NCI-H226 (cell line): ENCODE measurements around the gene BTBD19.
"Not testable (repeated sequence)": the region's sequence is repeated elsewhere in the genome, so short reads cannot be mapped to it uniquely, and the experiment has no call there.

Experiments used
- DNase-seq: peaks from one replicate; pipeline ENCODE4 v3.0.0-alpha.2; 2015

BTBD19 gene

GRCh38 chr1:44808063-44808937 lies at the start of gene BTBD19:
Gene BTBD19 (plus strand): TSS chr1:44808523. CDS start chr1:44808821, 298 bp downstream.
- DNase-seq, result peak; percentile 74

DNA sequence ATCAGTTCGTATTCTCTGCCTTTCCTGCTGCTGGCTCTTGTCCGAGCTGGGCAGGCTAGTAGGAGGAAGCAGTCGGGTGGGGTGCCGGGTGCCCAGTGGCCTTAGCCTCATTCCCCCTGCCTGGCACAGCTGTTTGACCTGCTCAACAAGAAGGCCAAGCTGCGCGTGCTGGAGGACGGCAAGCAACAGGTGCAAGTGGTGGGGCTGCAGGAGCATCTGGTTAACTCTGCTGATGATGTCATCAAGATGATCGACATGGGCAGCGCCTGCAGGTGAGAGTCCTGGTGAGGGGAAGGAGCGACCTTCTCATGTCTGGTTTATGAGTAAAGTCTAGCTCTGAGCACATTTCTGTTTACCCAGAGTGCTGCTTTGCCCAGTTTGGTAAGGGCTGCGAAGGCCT lies 49.2 kb upstream of the BTBD19 start:
- DNase-seq, result no peak

DNA sequence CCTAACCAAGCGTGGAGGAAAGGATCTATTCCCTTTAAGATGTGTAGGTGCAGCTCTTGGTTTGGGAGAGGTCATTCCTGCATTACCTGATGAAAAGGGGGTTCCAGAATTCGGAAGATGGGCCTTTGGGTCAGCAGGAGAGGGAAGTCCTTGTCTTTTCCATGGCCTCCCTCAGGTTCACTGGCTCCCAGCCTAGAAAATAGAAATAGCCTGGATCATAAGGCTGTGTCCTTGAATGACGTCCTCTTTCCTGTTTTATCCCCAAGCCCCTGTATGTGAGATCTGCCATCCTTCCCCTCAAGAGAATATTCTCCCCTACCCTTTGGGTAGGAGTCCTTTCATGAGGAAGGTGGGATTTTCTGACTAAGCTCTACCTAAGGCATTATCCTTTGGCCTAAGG lies 47.4 kb upstream of the BTBD19 start:
- DNase-seq, result no peak

GRCh38 chr1:44766421-44766820 lies 41.9 kb upstream of the BTBD19 start:
- DNase-seq, result not testable (repeated sequence)

DNA sequence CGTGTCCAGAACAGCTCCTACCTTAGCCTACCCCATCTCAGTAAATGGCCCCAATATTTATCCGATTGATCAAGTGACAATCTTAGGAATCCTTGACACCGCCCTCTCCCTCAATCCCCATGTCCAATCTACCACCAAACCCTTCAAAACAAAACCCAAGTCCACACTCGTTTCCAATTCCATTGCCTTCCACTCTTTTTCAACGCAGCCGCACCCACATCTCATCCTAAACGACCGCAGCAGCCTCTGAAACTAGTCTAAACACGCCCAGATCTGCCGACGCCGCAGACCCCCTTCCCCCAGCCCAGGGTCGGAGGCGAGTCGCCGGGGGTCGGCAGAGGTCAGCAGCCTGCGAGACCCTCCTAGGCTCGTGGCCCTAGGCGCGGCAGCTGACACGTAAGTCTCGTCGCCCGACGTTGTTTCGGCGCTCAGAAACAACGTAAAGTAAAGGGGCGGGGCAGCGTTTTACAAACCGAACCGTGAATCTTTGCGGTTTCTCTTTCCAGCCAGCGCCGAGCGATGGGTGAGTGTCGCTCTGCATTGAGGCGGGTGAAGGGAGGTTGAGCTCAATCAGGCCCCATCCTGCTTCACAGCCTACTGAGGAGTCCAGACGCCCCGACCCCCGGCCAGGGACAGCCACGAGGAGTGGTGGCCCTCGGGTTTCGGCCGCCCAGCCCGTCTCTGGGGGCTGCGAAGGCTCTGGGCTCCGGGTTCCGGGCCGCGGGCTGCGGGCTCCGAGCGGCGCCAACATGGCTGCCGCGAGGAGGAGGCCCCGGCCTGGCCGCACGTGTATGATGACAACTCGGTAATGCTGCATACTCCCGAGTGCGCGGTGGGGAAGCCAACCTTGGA lies 33.0 kb upstream of the BTBD19 start, which contains the start of gene RPS8:
RPS8 (plus strand) TSS at position 463 of the 852 bp plus-strand sequence; CDS start at position 520, 57 bp downstream.
- peak; percentile 89 for DNase-seq

DNA sequence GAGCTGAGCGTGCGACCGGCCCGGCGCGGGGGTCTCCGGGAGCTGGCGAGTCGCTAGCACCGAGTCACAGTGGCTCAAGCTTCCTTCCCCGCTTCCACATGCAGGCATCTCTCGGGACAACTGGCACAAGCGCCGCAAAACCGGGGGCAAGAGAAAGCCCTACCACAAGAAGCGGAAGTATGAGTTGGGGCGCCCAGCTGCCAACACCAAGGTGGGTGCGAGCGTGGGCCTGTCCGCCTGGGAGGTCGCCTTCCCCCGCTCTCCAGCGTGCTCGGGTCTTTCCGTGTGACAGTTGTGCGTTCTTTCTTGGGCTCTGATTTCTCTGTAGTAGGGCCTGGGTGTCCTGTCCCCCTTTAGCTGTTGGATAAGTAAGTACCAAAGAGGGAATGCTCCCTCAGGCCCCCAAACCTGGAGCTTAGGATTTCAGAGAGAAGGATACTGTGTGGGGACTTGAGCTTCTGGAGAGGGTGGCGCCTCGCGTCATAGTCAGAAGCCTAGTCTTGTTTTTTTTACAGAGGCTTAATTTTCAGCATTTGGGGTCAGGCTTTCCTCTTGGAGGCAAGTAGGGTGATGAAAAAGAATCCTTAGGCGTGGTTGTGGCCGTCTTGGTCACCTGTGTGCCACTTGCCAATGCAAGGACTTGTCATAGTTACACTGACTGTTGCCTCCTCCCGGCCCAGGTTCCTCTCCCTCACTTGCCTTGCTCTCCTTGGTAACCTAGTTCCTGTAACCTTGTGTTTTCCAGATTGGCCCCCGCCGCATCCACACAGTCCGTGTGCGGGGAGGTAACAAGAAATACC lies 32.2 kb upstream of the BTBD19 start:
- no peak for DNase-seq

- no peak for DNase-seq
These were observed 31.6 kb upstream of the BTBD19 start for GRCh38 chr1:44776730-44777068.

DNA sequence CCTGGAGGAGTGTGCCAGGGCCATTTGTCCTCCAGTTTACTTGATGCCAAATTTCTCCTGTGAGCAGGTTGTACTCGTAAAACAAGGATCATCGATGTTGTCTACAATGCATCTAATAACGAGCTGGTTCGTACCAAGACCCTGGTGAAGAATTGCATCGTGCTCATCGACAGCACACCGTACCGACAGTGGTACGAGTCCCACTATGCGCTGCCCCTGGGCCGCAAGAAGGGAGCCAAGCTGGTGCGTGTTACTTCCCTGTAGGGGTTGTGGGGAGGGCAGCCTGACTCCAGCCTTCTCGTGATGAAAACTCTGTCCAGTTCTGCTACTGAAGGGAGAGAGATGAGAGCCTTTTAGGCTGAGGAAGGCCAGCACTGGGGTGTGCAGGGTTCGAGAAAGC lies 30.8 kb upstream of the BTBD19 start:
- no peak for DNase-seq

DNA sequence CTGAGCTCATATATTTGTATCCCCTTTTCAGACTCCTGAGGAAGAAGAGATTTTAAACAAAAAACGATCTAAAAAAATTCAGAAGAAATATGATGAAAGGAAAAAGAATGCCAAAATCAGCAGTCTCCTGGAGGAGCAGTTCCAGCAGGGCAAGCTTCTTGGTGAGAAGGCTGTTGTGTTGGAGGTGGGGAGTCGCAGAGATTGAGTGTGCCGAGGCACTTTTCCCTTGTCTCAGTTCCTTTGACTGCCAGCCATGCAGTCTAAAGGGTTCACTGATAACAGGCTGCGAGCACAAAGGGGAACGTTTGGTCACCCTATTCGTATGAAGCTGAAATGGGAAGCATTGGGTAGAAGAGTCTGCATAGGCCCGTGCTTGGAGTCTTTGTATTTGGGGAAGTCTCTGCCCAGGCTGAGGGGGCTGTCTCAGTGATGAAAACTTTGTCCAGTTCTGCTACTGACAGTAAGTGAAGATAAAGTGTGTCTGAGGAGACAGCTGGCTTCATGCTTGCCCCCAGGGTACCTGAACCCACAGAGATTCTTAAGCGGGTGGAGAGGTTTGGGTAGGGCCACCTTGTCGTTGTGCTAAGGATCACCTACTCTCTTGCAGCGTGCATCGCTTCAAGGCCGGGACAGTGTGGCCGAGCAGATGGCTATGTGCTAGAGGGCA lies 30.2 kb upstream of the BTBD19 start:
- no peak for DNase-seq

GRCh38 chr1:44778705-44779576 lies 29.4 kb upstream of the BTBD19 start:
- no peak for DNase-seq

GRCh38 chr1:44780583-44781121 lies 27.7 kb upstream of the BTBD19 start:
- DNase-seq, result no peak

DNA sequence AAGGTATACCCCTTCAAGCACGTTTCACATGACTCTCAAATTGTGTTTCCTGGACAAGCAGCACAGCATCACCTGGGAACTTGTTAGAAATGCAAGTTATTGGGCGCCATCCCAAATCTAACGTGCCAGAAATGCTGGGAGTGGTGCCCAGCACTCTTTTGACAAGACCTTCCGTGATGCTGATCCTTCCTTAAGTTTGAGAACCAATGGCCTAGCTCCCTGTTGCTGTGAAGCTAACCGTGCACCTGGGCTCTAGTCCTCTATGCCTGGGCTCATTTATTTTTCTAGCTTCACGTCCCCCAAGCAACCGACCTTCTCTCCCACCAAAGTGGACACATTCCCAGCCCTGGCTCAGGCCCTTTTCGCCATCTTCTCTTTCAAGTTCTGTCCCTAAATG lies 24.6 kb upstream of the BTBD19 start:
- no peak for DNase-seq

DNA sequence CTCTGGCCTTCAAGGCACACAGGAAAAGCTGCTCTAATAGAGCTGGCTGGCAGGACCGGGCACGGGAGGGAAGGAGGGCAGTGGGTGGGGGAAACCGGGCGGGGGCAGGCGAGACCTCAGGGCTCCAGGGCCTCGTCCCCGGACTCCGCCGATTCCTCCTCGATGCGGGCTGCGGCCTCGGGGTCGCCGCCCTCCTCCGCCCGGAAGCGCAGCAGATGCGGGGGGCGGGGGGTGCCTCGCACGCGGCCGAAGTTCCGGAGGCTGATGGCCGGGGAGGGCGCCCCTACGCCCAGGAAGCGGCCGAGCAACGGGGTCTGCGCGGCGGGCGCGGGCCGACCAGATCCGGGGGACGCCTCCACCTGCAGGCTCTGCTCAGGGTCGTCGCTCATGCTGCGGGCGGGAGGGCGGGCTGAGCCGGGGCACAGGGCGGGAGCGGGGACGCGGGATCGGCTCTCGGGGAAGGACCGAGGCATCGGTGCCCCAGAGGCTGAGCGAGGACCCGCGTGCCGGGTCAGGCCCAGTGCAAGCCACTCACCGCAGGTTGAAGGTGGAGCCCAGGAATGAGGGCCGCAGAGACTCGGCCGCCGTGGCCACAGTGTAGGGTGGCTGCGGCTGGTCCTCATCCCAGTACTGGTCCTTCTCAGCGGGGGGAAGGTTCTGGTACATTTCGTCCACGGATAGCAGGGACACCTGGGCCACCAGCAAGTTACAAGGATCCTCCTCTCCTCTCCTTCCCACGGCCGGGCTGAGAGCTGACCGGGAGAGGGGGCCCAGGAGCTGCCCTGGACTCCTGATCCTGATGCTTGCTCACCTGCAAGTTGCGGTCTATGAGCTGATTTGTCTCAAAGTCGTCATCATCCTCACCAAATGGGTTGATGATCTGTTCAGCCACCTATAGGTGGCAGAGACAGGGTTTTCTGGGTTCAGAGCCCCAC lies 24.0 kb upstream of the BTBD19 start:
- DNase-seq, result no peak

GRCh38 chr1:44785029-44785380 lies 23.3 kb upstream of the BTBD19 start:
- DNase-seq, result no peak

- no peak for DNase-seq
These were observed 22.7 kb upstream of the BTBD19 start for GRCh38 chr1:44785501-44786137.

- no peak for DNase-seq
These were observed 22.0 kb upstream of the BTBD19 start for GRCh38 chr1:44786138-44786840.

DNA sequence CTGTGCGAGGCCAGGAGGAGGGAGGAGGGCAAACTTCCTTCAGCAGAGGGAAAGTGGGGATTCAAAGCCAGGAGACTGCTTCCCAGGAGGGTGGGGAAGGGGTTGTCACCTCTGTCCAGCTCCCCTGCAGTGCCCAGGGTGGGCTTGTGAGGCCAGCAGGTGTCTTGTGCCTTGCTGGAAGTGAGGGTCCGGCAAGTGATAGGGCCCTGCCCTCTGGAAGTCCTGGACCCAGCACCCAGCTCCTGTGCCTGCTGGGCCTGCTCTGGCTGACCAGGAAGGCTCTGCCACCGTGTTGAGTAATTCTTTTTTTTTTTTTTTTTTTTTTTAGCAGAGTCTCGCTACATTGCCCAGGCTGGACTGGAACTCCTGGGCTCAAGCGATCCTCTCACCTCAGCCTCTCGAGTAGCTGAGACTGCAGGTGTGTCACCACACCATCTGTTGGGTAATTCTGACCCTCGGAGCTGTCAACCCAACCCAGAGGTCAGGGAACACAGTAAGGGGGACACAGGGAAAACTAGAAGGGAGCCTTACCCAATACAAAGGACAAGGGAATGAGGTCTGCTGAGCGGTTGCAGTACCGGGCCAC lies 21.4 kb upstream of the BTBD19 start:
- DNase-seq, result no peak

DNA sequence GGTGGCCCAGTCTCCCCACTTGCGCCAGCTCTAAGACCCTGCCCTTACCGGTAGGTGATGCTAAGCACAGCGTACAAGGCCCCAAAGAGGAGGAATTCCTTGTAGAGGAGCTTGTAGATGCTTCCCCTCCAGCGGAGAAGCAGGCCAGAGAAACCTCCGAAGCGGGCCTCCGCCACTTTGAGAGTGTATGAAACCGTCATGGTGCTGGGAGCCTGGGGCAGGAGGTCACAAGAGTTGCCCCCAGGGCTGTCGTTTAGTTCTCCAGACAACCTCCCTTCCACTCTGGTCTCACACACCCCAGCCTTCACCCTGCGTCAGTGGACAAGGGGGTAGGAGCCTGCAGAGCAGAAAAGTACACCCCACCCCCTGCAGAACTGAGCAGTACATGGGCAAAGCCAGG lies 20.8 kb upstream of the BTBD19 start:
- DNase-seq, result no peak
